DMS79 treated with DMSO at 0.1 percent for 48 hours (cell line): Measurements from ENCODE around the gene PROCR.
A peak's percentile ranks its signal among the peaks of the same experiment; 100 is the strongest.
"Not testable (repeated sequence)": the region's sequence is repeated elsewhere in the genome, so short reads cannot be mapped to it uniquely, and the experiment has no call there.

Experiments used
- DNase-seq: peaks from one replicate; lab custom pipeline; 2025; lab: John Stamatoyannopoulos, UW

The PROCR gene

GRCh38 chr20:35193031-35193791 is 21.3 kb downstream of the PROCR start:
- not testable (repeated sequence) for DNase-seq

- DNase-seq = no peak
Measured at GRCh38 chr20:35196313-35196712, 24.4 kb downstream of the PROCR start.

- DNase-seq = no peak
Measured at GRCh38 chr20:35199740-35200139, 27.9 kb downstream of the PROCR start.

GRCh38 chr20:35200267-35200666 is 28.4 kb downstream of the PROCR start:
- no peak for DNase-seq

- DNase-seq = not testable (repeated sequence)
Measured at GRCh38 chr20:35201467-35201866, 29.6 kb downstream of the PROCR start.

GRCh38 chr20:35206802-35207201 is 34.9 kb downstream of the PROCR start:
- no peak for DNase-seq

GRCh38 chr20:35207950-35208611 is 36.2 kb downstream of the PROCR start:
- DNase-seq = peak; percentile 61

GRCh38 chr20:35215066-35215956 is 43.4 kb downstream of the PROCR start:
- no peak for DNase-seq

GRCh38 chr20:35216541-35216940 is 44.7 kb downstream of the PROCR start:
- no peak for DNase-seq

- DNase-seq = no peak
Measured at GRCh38 chr20:35223941-35224340, 52.1 kb downstream of the PROCR start.

GRCh38 chr20:35224536-35224935 is 52.7 kb downstream of the PROCR start:
- DNase-seq = no peak

- DNase-seq = no peak
Measured at GRCh38 chr20:35225319-35226125, 53.6 kb downstream of the PROCR start.

GRCh38 chr20:35226126-35226883 is 54.4 kb downstream of the PROCR start, which contains the start of gene MMP24:
Gene MMP24 (plus strand): TSS chr20:35226690. CDS start chr20:35226739, 49 bp downstream.
- no peak for DNase-seq
